ENCODE results near the gene PUSL1. TPM values are rescaled to one million over a fixed set of nuclear protein-coding genes. Genes with fewer than 3 reads are reported as not detected.

PUSL1 gene
- total RNA-seq, 1 experiment from 2014 or later, result 132 TPM

DNA sequence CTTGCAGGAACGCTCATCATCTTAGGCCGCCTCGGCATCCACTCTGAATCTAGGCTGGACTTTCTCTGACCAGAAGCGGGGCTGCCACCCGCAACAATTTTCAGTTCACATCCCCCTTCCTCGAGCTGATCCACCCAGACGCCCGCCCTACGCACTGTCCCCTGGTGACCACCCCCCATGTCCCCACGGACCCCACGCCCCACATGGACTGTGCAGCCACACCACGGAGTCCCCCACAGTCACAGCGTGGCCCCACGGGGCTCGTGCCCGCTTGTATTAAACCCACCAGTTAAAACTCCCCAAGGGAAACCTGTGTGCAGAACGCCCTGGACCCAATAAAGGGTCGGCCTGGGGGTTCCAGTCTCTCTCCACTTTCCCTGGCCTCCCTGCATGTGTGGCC lies 48.9 kb upstream of the PUSL1 start:
- Histone ChIP-seq H4K20me1 (ENCODE audit: low read length) (no peaks in the 10 kb centered on the region), H3F3A (ENCODE audit: low read length, unreplicated experiment) (no peaks in the 10 kb centered on the region), H3K9me3 (ENCODE audit: low read length) (no peaks in the 10 kb centered on the region), H3K4me1 (ENCODE audit: insufficient read depth, low read length) (peaks cover 19% of the 10 kb centered on the region), H3K79me2 (ENCODE audit: low read length) (peaks cover 62% of the 10 kb centered on the region), H3K36me3 (ENCODE audit: low read depth, low read length) (peaks cover 71% of the 10 kb centered on the region), H3K9ac (ENCODE audit: low read length) (no peak overlapping the region), H3K4me2 (ENCODE audit: low read length) (no peak overlapping the region), H2AFZ (ENCODE audit: low read length) (no peak overlapping the region), H3K27me3 (ENCODE audit: low read length) (no peaks in the 10 kb centered on the region), H3K27ac (ENCODE audit: low read length) (no peak overlapping the region), H3K4me3 (ENCODE audit: low read length) (no peak overlapping the region), H3K9me2 (replicated peaks; ENCODE audit: low read length) (no peaks in the 10 kb centered on the region)
- CTCF ChIA-PET, result no interaction called here
- intact Hi-C loops (cut with micrococcal nuclease), result no loop called here
- BruUV-seq (replicated peaks), result no TSS peak
- ATAC-seq (no peak), DNase-seq (no peak)
- POLR2A ChIA-PET (ENCODE audit: unreplicated experiment), result no interaction called here
- TF ChIP-seq, protein P1, sequence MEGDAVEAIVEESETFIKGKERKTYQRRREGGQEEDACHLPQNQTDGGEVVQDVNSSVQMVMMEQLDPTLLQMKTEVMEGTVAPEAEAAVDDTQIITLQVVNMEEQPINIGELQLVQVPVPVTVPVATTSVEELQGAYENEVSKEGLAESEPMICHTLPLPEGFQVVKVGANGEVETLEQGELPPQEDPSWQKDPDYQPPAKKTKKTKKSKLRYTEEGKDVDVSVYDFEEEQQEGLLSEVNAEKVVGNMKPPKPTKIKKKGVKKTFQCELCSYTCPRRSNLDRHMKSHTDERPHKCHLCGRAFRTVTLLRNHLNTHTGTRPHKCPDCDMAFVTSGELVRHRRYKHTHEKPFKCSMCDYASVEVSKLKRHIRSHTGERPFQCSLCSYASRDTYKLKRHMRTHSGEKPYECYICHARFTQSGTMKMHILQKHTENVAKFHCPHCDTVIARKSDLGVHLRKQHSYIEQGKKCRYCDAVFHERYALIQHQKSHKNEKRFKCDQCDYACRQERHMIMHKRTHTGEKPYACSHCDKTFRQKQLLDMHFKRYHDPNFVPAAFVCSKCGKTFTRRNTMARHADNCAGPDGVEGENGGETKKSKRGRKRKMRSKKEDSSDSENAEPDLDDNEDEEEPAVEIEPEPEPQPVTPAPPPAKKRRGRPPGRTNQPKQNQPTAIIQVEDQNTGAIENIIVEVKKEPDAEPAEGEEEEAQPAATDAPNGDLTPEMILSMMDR (conservative IDR thresholded peaks at IDR 0.05; ENCODE audit: low read depth, low read length), result no peak
- TF ChIP-seq EZH2 (IDR thresholded peaks at IDR 0.05; ENCODE audit: low read length, unreplicated experiment) (no peak), EZH2phosphoT487 (IDR thresholded peaks at IDR 0.05; ENCODE audit: borderline replicate concordance, low read length) (no peak)

DNA sequence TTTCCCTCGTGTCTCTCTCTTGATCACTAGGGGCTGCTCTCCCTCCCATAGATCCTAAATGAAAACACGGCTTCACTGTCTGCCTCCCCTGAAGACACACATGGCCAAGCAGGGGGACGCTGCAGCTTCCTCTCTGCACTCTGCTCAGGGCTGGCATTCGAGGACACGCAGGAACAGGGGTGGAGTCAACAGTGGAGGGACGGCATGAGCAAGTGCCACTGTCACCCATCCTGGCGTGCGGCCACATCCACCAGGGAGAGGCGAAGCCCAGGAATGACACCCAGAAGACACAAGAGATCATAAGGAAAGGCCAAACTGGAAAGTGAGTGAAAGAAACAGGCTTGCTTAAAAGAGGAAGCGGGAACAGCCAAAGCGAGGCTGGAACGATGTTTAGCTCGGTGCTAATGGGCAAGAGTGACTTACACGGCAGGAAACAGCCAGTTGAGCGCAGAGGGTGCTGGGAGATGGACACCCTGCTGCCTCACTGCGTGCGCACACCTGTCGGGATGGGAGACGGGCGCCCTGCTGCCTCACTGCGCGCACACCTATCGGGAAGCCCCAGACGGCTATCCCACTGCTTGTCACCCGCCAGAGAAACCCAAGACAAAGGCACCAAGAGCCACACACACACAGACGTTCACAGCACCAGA lies 48.3 kb upstream of the PUSL1 start:
- ChIA-PET CTCF (no interaction called here), POLR2A (ENCODE audit: unreplicated experiment) (no interaction called here)
- ATAC-seq (no peak), DNase-seq (no peak)
- Histone ChIP-seq H3K9me3 (ENCODE audit: low read length) (no peaks in the 10 kb centered on the region), H2AFZ (ENCODE audit: low read length) (no peak overlapping the region), H3K4me1 (ENCODE audit: insufficient read depth, low read length) (peaks cover 23% of the 10 kb centered on the region), H3K27me3 (ENCODE audit: low read length) (no peaks in the 10 kb centered on the region), H3K36me3 (ENCODE audit: low read depth, low read length) (peaks cover 66% of the 10 kb centered on the region), H3K9ac (ENCODE audit: low read length) (no peak overlapping the region), H3K4me3 (ENCODE audit: low read length) (no peak overlapping the region), H3F3A (ENCODE audit: low read length, unreplicated experiment) (no peaks in the 10 kb centered on the region), H3K27ac (ENCODE audit: low read length) (no peak overlapping the region), H3K4me2 (ENCODE audit: low read length) (no peak overlapping the region), H3K79me2 (ENCODE audit: low read length) (peaks cover 62% of the 10 kb centered on the region), H3K9me2 (replicated peaks; ENCODE audit: low read length) (no peaks in the 10 kb centered on the region), H4K20me1 (ENCODE audit: low read length) (no peaks in the 10 kb centered on the region)
- BruUV-seq (replicated peaks), result no TSS peak
- intact Hi-C loops (cut with micrococcal nuclease), result no loop called here
- no peak for TF ChIP-seq EZH2 (IDR thresholded peaks at IDR 0.05; ENCODE audit: low read length, unreplicated experiment)
- TF ChIP-seq, protein P1 (conservative IDR thresholded peaks at IDR 0.05; ENCODE audit: low read depth, low read length), result no peak
- no peak for TF ChIP-seq EZH2phosphoT487 (IDR thresholded peaks at IDR 0.05; ENCODE audit: borderline replicate concordance, low read length)

DNA sequence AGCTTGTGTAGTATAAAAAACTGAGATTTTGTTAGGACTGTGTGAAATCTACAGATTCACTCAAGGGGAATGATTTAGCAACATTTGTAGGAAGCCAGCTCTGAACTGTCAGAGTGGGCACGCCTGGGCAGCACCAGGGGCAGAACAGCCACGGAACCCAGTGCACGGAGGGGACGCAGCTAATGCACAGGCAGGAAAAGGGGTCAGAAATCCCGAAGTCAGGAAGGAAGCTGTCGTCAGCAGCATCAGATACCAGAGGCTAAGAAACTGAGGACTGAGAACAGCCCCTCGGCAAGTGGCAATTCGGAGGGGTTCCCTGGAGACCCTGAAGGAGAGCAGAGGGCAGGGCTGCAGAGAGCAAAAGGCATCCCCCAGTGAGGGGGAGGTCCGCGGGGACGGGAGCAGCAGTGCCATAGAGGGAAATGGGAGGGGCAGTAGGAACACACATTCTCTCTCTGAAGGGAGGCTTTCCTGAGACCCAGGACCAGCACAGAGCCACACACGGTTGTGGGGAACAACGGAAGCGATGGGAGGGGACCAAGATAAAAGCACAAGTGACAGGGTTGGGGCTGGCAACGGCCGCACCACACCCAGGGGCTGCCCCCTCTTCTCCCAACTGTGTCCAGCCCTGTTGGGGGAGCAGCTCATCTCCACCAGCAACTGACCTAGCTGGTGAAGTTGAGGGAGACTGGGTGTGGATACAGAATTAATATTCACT lies 47.4 kb upstream of the PUSL1 start:
- DNase-seq, result no peak
- Histone ChIP-seq H3K4me2 (ENCODE audit: low read length) (no peak overlapping the region), H3K36me3 (ENCODE audit: low read depth, low read length) (peaks cover 61% of the 10 kb centered on the region), H4K20me1 (ENCODE audit: low read length) (no peaks in the 10 kb centered on the region), H3K79me2 (ENCODE audit: low read length) (peaks cover 63% of the 10 kb centered on the region), H2AFZ (ENCODE audit: low read length) (no peak overlapping the region), H3K27ac (ENCODE audit: low read length) (no peak overlapping the region), H3K4me3 (ENCODE audit: low read length) (no peak overlapping the region), H3F3A (ENCODE audit: low read length, unreplicated experiment) (no peaks in the 10 kb centered on the region), H3K9ac (ENCODE audit: low read length) (no peak overlapping the region), H3K9me3 (ENCODE audit: low read length) (no peaks in the 10 kb centered on the region), H3K27me3 (ENCODE audit: low read length) (no peaks in the 10 kb centered on the region), H3K4me1 (ENCODE audit: insufficient read depth, low read length) (peaks cover 32% of the 10 kb centered on the region), H3K9me2 (replicated peaks; ENCODE audit: low read length) (no peaks in the 10 kb centered on the region)
- ChIA-PET POLR2A (ENCODE audit: unreplicated experiment) (no interaction called here), CTCF (interaction anchor here (0.7 kb wide), 1 partner anchor 246 kb away, joined by 7 read pairs; no protein-coding TSS in a partner anchor)
- intact Hi-C loops (cut with micrococcal nuclease), result no loop called here
- ATAC-seq, result no peak
- BruUV-seq (replicated peaks), result no TSS peak
- TF ChIP-seq EZH2 (IDR thresholded peaks at IDR 0.05; ENCODE audit: low read length, unreplicated experiment) (no peak), EZH2phosphoT487 (IDR thresholded peaks at IDR 0.05; ENCODE audit: borderline replicate concordance, low read length) (no peak)
- TF ChIP-seq, protein P1 (conservative IDR thresholded peaks at IDR 0.05; ENCODE audit: low read depth, low read length), result no peak

All from PC-3 (cell line).